Activated CD4-positive, alpha-beta T cell treated with anti-CD3 and anti-CD28 coated beads for 4 hours (primary cell): Measurements from ENCODE around the gene CDHR3.
"Not testable (repeated sequence)": the region's sequence is repeated elsewhere in the genome, so short reads cannot be mapped to it uniquely, and the experiment has no call there.

Source experiments
- DNase-seq, 2 donors: peaks; one replicate each; pipeline ENCODE4 v3.0.0-alpha.2; 2020

The CDHR3 gene

GRCh38 chr7:106001196-106001595 lies 38.1 kb downstream of the CDHR3 start:
- no peak for DNase-seq

- no peak for DNase-seq
These were observed 38.8 kb downstream of the CDHR3 start for GRCh38 chr7:106001886-106002285.

GRCh38 chr7:106003525-106004064 lies 40.5 kb downstream of the CDHR3 start:
- DNase-seq = no peak

GRCh38 chr7:106006906-106007305 lies 43.8 kb downstream of the CDHR3 start:
- no peak for DNase-seq

- DNase-seq = not testable (repeated sequence)
These were observed 44.7 kb downstream of the CDHR3 start for GRCh38 chr7:106007796-106008195.

GRCh38 chr7:106009503-106010226 lies 46.6 kb downstream of the CDHR3 start:
- peak; percentile 77 to 80 for DNase-seq

GRCh38 chr7:106010331-106010730 lies 47.3 kb downstream of the CDHR3 start:
- no peak for DNase-seq

- no peak for DNase-seq
These were observed 47.8 kb downstream of the CDHR3 start for GRCh38 chr7:106010866-106011265.

- DNase-seq = no peak
These were observed 49.1 kb downstream of the CDHR3 start for GRCh38 chr7:106012184-106012583.

GRCh38 chr7:106012935-106013439 lies 49.9 kb downstream of the CDHR3 start:
- no peak for DNase-seq

GRCh38 chr7:106015381-106016218 lies 52.5 kb downstream of the CDHR3 start:
- no peak for DNase-seq

GRCh38 chr7:106016331-106016730 lies 53.3 kb downstream of the CDHR3 start:
- DNase-seq = no peak

GRCh38 chr7:106017657-106018056 lies 54.6 kb downstream of the CDHR3 start:
- DNase-seq = no peak

GRCh38 chr7:106018566-106019469 lies 55.8 kb downstream of the CDHR3 start:
- no peak for DNase-seq

- no peak for DNase-seq
These were observed 56.4 kb downstream of the CDHR3 start for GRCh38 chr7:106019470-106019820.

GRCh38 chr7:106021151-106022067 lies 58.3 kb downstream of the CDHR3 start:
- no peak for DNase-seq

GRCh38 chr7:106022193-106022821 lies 59.2 kb downstream of the CDHR3 start:
- DNase-seq = peak; percentile 57 to 59

GRCh38 chr7:106023369-106024322 lies 60.6 kb downstream of the CDHR3 start:
- no peak for DNase-seq

GRCh38 chr7:106026101-106026500 lies 63.0 kb downstream of the CDHR3 start:
- no peak for DNase-seq

GRCh38 chr7:106029451-106029850 lies 66.4 kb downstream of the CDHR3 start:
- no peak for DNase-seq
